LNCaP clone FGC (cell line): ENCODE data around the gene SSTR5.

Experiments used
- DNase-seq: peaks from one replicate; pipeline ENCODE4 v3.0.0-alpha.2; 2011; ENCODE audit warnings: low read depth
- H3K4me3 ChIP-seq: 2 replicates; pipeline ENCODE4 v1.5.1; 2011; ENCODE audit warnings: mild to moderate bottlenecking, low read depth, low read length, control low read depth
- CTCF ChIP-seq: IDR thresholded peaks from 2 replicates; pipeline ENCODE4 v1.5.1; 2012; ENCODE audit warnings: mild to moderate bottlenecking; ENCODE audit not compliant: control insufficient read depth, insufficient read depth; ENCODE audit errors: extremely low read depth

SSTR5 gene

DNA sequence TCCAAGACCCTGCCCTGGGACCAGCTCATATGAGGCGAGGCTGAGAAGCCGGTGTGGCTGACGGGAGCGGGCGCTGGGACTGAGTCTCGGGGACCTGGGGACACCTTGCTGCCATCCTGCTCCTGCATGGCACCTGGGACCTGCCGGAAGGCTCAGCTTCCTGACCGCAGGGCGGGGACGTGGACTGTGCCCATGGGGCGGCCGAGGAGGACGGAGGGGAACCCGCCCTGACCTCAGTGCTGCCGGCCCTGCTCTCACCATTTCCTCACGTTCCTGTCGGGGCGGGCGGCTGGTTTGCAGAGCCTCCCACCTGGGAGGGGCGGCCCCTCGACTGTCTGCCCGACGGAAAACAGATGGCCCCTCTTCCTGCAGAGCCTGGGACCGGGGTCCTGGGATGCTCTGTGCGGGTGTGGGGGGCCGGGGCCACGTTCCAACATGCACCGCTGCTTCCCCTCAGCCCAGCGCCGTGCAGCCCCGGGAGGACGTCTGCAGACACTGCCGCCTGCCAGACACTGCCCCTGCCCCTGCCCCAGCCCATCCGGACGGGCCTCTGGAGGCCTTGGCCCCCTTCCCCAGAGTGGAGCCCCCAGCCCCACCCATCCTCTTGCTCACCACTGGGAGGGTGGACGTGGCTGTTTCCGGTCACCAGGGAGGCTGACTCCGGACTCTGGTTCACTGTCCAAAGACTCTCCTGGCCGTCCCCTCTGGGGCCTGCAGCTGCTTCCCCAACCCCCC lies 43.9 kb upstream of the SSTR5 start:
- H3K4me3 ChIP-seq, result no peak overlapping the region
- no peak for DNase-seq
- TF ChIP-seq CTCF, result no peak

GRCh38 chr16:1029259-1029545 lies 43.3 kb upstream of the SSTR5 start:
- no peak overlapping the region for H3K4me3 ChIP-seq
- no peak for DNase-seq
- no peak for TF ChIP-seq CTCF

- no peak for TF ChIP-seq CTCF
- no peak for DNase-seq
- no peak overlapping the region for H3K4me3 ChIP-seq
These were observed 42.1 kb upstream of the SSTR5 start for GRCh38 chr16:1030473-1030901.

DNA sequence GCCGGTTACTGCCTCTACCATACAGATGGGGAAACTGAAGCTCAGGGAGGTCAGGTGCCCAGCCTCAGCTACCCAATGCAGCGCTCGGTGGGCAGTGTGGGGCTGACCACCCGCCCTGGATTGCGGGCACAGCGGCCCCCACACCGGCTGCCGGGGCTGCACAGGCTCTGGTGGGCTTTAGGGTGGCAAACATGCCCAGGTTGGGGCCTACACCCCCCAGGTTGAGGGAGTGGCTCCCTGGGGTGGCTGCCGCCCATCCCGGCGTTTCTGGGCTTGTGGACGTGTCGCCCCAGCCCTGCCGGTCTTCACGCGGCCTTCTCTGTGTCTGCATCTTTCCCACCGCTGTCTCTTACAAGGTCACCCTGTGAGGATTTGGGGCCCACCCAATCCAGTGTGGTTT lies 40.9 kb upstream of the SSTR5 start:
- no peak for TF ChIP-seq CTCF
- no peak for DNase-seq

GRCh38 chr16:1032607-1033006 lies 39.9 kb upstream of the SSTR5 start:
- TF ChIP-seq CTCF, result no peak
- DNase-seq, result no peak
- no peak overlapping the region for H3K4me3 ChIP-seq

More for the DNA sequence above, 40.9 kb upstream of the SSTR5 start:
- no peak overlapping the region for H3K4me3 ChIP-seq

DNA sequence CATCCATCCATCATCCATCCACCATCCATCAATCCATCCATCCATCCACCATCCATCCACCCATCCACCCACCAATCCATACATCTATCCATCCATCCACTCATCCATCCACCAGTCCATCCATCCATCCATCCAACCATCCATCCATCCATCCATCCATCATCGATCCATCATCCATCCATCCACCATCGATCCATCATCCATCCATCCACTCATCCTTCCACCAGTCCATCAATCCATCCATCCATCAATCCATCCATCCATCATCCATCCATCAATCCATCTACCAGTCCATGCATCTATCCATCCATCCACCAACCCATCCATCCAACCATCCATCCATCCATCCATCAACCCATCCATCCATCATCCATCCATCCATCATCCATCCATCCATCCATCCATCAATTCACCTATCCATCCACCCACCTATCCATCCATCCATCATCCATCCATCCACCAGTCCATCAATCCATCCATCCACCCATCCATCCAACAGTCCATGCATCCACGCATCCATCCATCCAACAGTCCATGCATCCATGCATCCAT lies 39.3 kb upstream of the SSTR5 start:
- TF ChIP-seq CTCF, result no peak
- DNase-seq, result no peak
- no peak overlapping the region for H3K4me3 ChIP-seq
